ENCODE results near the gene LARP7. TPM values are rescaled to one million over a fixed set of nuclear protein-coding genes. Genes with fewer than 3 reads are reported as not detected.

The LARP7 gene
- polyA plus RNA-seq, 1 donor (not counting 4 experiments of a cell fraction or from before 2014, with no cell fraction given) = 33.3 TPM

- Histone ChIP-seq H3K4me3 (ENCODE audit: control insufficient read depth in 2 of 3, extremely low read depth in 1 of 3, insufficient read depth in 2 of 3, low read depth in 1 of 3, low read length in 3 of 3) (no peak overlapping the region), H3K79me2 (ENCODE audit: control insufficient read depth, insufficient read depth, low read length) (no peaks in the 10 kb centered on the region), H3K27me3 (ENCODE audit: control insufficient read depth, extremely low read depth, insufficient read depth, low read length) (no peaks in the 10 kb centered on the region), H4K20me1 (ENCODE audit: control insufficient read depth, extremely low read depth, insufficient read depth, low read length) (no peaks in the 10 kb centered on the region), H3K9me3 (ENCODE audit: control insufficient read depth, low read depth, low read length) (no peaks in the 10 kb centered on the region), H3K27ac (ENCODE audit: control insufficient read depth, insufficient read depth, low read length) (no peak overlapping the region), H3K36me3 (ENCODE audit: control insufficient read depth in 2 of 2, extremely low read depth in 1 of 2, insufficient read depth in 2 of 2, low read length in 2 of 2) (peaks cover 9 to 13% of the 10 kb centered on the region in 2 experiments), H3K4me1 (ENCODE audit: control insufficient read depth, extremely low read depth, insufficient read depth, low read length) (no peaks in the 10 kb centered on the region), H3K9ac (ENCODE audit: control insufficient read depth, extremely low read depth, insufficient read depth, low read length) (no peak overlapping the region), H2AFZ (ENCODE audit: control insufficient read depth, low read length) (no peak overlapping the region), H3K9me1 (ENCODE audit: control insufficient read depth, extremely low read depth, insufficient read depth, low read length) (no peaks in the 10 kb centered on the region), H3K4me2 (ENCODE audit: control insufficient read depth, extremely low read depth, insufficient read depth, low read depth, low read length) (no peak overlapping the region)
- FAIRE-seq (no peak), DNase-seq (ENCODE audit: low read depth, low spot score) (no peak)
- dilution Hi-C loops (cut with MboI; ENCODE audit: extremely low pct_ligation_motif_present, low sequenced_read_pairs) = no loop called here
- no peak for TF ChIP-seq EZH2 (IDR thresholded peaks at IDR 0.05; ENCODE audit: low read length)
- no peak for TF ChIP-seq CTCF (optimal IDR thresholded peaks at IDR 0.05 in 1 of 3, IDR thresholded peaks at IDR 0.05 in 1 of 3, conservative IDR thresholded peaks at IDR 0.05 in 1 of 3; ENCODE audit: extremely low read depth in 1 of 3, insufficient read depth in 2 of 3, low read length in 3 of 3)
Observed at GRCh38 chr4:112647785-112648184, 10.8 kb downstream of the LARP7 start.

GRCh38 chr4:112648263-112649054 lies 11.5 kb downstream of the LARP7 start:
- no peak overlapping the region for H2AFZ ChIP-seq (ENCODE audit: control insufficient read depth, low read length)
- no peaks in the 10 kb centered on the region for H3K79me2 ChIP-seq (ENCODE audit: control insufficient read depth, insufficient read depth, low read length)
- peaks cover 9 to 13% of the 10 kb centered on the region in 2 experiments for H3K36me3 ChIP-seq (ENCODE audit: control insufficient read depth in 2 of 2, extremely low read depth in 1 of 2, insufficient read depth in 2 of 2, low read length in 2 of 2)
- H3K4me2 ChIP-seq (ENCODE audit: control insufficient read depth, extremely low read depth, insufficient read depth, low read depth, low read length) = no peak overlapping the region
- no peak overlapping the region for H3K4me3 ChIP-seq (ENCODE audit: control insufficient read depth in 2 of 3, extremely low read depth in 1 of 3, insufficient read depth in 2 of 3, low read depth in 1 of 3, low read length in 3 of 3)
- no peak overlapping the region for H3K9ac ChIP-seq (ENCODE audit: control insufficient read depth, extremely low read depth, insufficient read depth, low read length)
- no peaks in the 10 kb centered on the region for H3K4me1 ChIP-seq (ENCODE audit: control insufficient read depth, extremely low read depth, insufficient read depth, low read length)
- no peak overlapping the region for H3K27ac ChIP-seq (ENCODE audit: control insufficient read depth, insufficient read depth, low read length)
- FAIRE-seq = no peak
- dilution Hi-C loops (cut with MboI; ENCODE audit: extremely low pct_ligation_motif_present, low sequenced_read_pairs) = no loop called here
- H3K9me3 ChIP-seq (ENCODE audit: control insufficient read depth, low read depth, low read length) = no peaks in the 10 kb centered on the region
- no peaks in the 10 kb centered on the region for H3K9me1 ChIP-seq (ENCODE audit: control insufficient read depth, extremely low read depth, insufficient read depth, low read length)
- no peaks in the 10 kb centered on the region for H3K27me3 ChIP-seq (ENCODE audit: control insufficient read depth, extremely low read depth, insufficient read depth, low read length)
- no peak for DNase-seq (ENCODE audit: low read depth, low spot score)
- no peaks in the 10 kb centered on the region for H4K20me1 ChIP-seq (ENCODE audit: control insufficient read depth, extremely low read depth, insufficient read depth, low read length)
- TF ChIP-seq CTCF (optimal IDR thresholded peaks at IDR 0.05 in 1 of 3, IDR thresholded peaks at IDR 0.05 in 1 of 3, conservative IDR thresholded peaks at IDR 0.05 in 1 of 3; ENCODE audit: extremely low read depth in 1 of 3, insufficient read depth in 2 of 3, low read length in 3 of 3) (no peak), EZH2 (IDR thresholded peaks at IDR 0.05; ENCODE audit: low read length) (no peak)
